ENCODE results near the gene HLA-DQB2. TPM values are rescaled to one million over a fixed set of nuclear protein-coding genes. Genes with fewer than 3 reads are reported as not detected.
A peak's percentile ranks its signal among the peaks of the same experiment; 100 is the strongest.
"Not testable (repeated sequence)": the region's sequence is repeated elsewhere in the genome, so short reads cannot be mapped to it uniquely, and the experiment has no call there.

HLA-DQB2 gene
- total RNA-seq, 6 experiments from 2014 or later = not detected

- Mint-ChIP-seq H3K27me3 (ENCODE audit: insufficient read depth) (peaks cover 20% of the 10 kb centered on the region), H3K4me1 (ENCODE audit: low read depth) (peaks cover 5% of the 10 kb centered on the region; the same call in 1 of the 2 replicates), H3K9me3 (no peaks in the 10 kb centered on the region), H3K4me3 (no peak overlapping the region), H3K36me3 (ENCODE audit: low read depth) (no peaks in the 10 kb centered on the region), H3K27ac (no peak overlapping the region)
- DNase-seq = peak; percentile 45
- TF ChIP-seq CTCF (IDR thresholded peaks at IDR 0.05) = peak; percentile 82
These were observed 22.6 kb upstream of the HLA-DQB2 start for GRCh38 chr6:32785781-32786533.

- peaks cover 24% of the 10 kb centered on the region for H3K27me3 Mint-ChIP-seq (ENCODE audit: insufficient read depth)
- not testable (repeated sequence) for H3K27ac Mint-ChIP-seq; H3K9me3 Mint-ChIP-seq; H3K36me3 Mint-ChIP-seq (ENCODE audit: low read depth); H3K4me3 Mint-ChIP-seq; H3K4me1 Mint-ChIP-seq (ENCODE audit: low read depth); DNase-seq
These were observed 19.6 kb upstream of the HLA-DQB2 start for GRCh38 chr6:32782923-32783322.

- no peak overlapping the region for H3K27ac Mint-ChIP-seq
- no peak for DNase-seq
- no peak overlapping the region for H3K4me3 Mint-ChIP-seq
- H3K27me3 Mint-ChIP-seq (ENCODE audit: insufficient read depth) = peaks cover 24% of the 10 kb centered on the region
- no peaks in the 10 kb centered on the region for H3K9me3 Mint-ChIP-seq
- no peaks in the 10 kb centered on the region for H3K4me1 Mint-ChIP-seq (ENCODE audit: low read depth)
- no peak for TF ChIP-seq CTCF (IDR thresholded peaks at IDR 0.05)
- H3K36me3 Mint-ChIP-seq (ENCODE audit: low read depth) = no peaks in the 10 kb centered on the region
These were observed 15.7 kb upstream of the HLA-DQB2 start for GRCh38 chr6:32779036-32779435.

- no peak for DNase-seq
- no peaks in the 10 kb centered on the region for H3K4me1 Mint-ChIP-seq (ENCODE audit: low read depth)
- H3K27me3 Mint-ChIP-seq (ENCODE audit: insufficient read depth) = peaks cover 19% of the 10 kb centered on the region
- no peak overlapping the region for H3K4me3 Mint-ChIP-seq
- H3K36me3 Mint-ChIP-seq (ENCODE audit: low read depth) = no peaks in the 10 kb centered on the region
- no peak overlapping the region for H3K27ac Mint-ChIP-seq
- no peak for TF ChIP-seq CTCF (IDR thresholded peaks at IDR 0.05)
- no peaks in the 10 kb centered on the region for H3K9me3 Mint-ChIP-seq
These were observed 11.7 kb upstream of the HLA-DQB2 start for GRCh38 chr6:32775071-32775470.

GRCh38 chr6:32774426-32774825 is 11.1 kb upstream of the HLA-DQB2 start:
- no peak for DNase-seq
- Mint-ChIP-seq H3K36me3 (ENCODE audit: low read depth) (no peaks in the 10 kb centered on the region), H3K27ac (no peak overlapping the region), H3K27me3 (ENCODE audit: insufficient read depth) (peaks cover 17% of the 10 kb centered on the region), H3K4me1 (ENCODE audit: low read depth) (no peaks in the 10 kb centered on the region), H3K9me3 (no peaks in the 10 kb centered on the region), H3K4me3 (no peak overlapping the region)
- no peak for TF ChIP-seq CTCF (IDR thresholded peaks at IDR 0.05)

GRCh38 chr6:32772656-32773055 is 9.3 kb upstream of the HLA-DQB2 start:
- Mint-ChIP-seq H3K27ac (no peak overlapping the region), H3K9me3 (no peaks in the 10 kb centered on the region), H3K4me1 (ENCODE audit: low read depth) (no peaks in the 10 kb centered on the region), H3K27me3 (ENCODE audit: insufficient read depth) (peaks cover 10% of the 10 kb centered on the region), H3K36me3 (ENCODE audit: low read depth) (no peaks in the 10 kb centered on the region), H3K4me3 (no peak overlapping the region)
- no peak for DNase-seq
- TF ChIP-seq CTCF (IDR thresholded peaks at IDR 0.05) = no peak

All from HFFc6 (cell line).